K562 (cell line): ENCODE measurements around the gene CRHR1. TPM values are rescaled to one million over a fixed set of nuclear protein-coding genes. Genes with fewer than 3 reads are reported as not detected.

Source experiments
- ATAC-seq: fragments of 200-7000 bp; cut with Tn5 transposase; 3 replicates; pipeline ENCODE4 v1.9.1; 2020; ENCODE audit warnings: moderate library complexity
- BruUV-seq: library from RNA; stranded (reverse); fragments of 400-500 nt; replicated peaks from 2 replicates; lab custom pipeline; 2021; lab: Mats Ljungman, UMichigan
- CTCF ChIA-PET: fragments of 300-600 bp; formaldehyde crosslinking; extraction: SDS; loops from one replicate; lab custom pipeline; 2021; ENCODE audit warnings: low intra/inter-chr PET ratio; lab: Yijun Ruan, JAX
- POLR2A ChIA-PET: fragments of 300-600, 350-650 bp; sonication (Branson Sonifier 250); formaldehyde crosslinking; extraction: SDS; loops from one replicate; lab custom pipeline; 2021; ENCODE audit warnings: antibody characterized with exemption, inconsistent platforms; lab: Yijun Ruan, JAX
- DNase-seq, 4 experiments: peaks; one replicate each; pipeline versions ENCODE4 v3.0.0 to v3.0.0-alpha.2; 2011 to 2018; ENCODE audit warnings: low spot score in 3 of 4, mixed read lengths in 3 of 4; ENCODE audit errors: extremely low read depth in 1 of 4
- FAIRE-seq: peaks from 2 replicates; lab custom pipeline; 2011; peaks lifted over from hg19 to GRCh38; lab: Jason Lieb, UNC
- H2AFZ ChIP-seq: 2 replicates; pipeline ENCODE4 v1.6.0; 2011; ENCODE audit warnings: low read depth, low read length, control low read depth, inconsistent platforms
- H3K27ac ChIP-seq: fragments of 200-600 bp; 3 replicates; pipeline ENCODE4 v1.8.0; 2011; ENCODE audit warnings: low read depth, mild to moderate bottlenecking, control low read depth, inconsistent platforms, low read length, moderate library complexity, mixed read lengths; ENCODE audit errors: extremely low read depth
- H3K27me3 ChIP-seq, 2 experiments: fragments of 300-600 bp in 1 of 2; 2 replicates in 1 of 2; 3 replicates in 1 of 2; pipeline versions ENCODE4 v1.6.0 to v1.8.0; 2011; ENCODE audit warnings: inconsistent platforms in 2 of 2, low read length in 2 of 2, mild to moderate bottlenecking in 1 of 2, mixed read lengths in 1 of 2, moderate library complexity in 1 of 2; ENCODE audit not compliant: control insufficient read depth in 2 of 2, insufficient read depth in 2 of 2
- H3K36me3 ChIP-seq: fragments of 300-600 bp; 3 replicates; pipeline ENCODE4 v1.8.0; 2011; ENCODE audit warnings: mild to moderate bottlenecking, low read length, inconsistent platforms; ENCODE audit not compliant: control insufficient read depth, insufficient read depth
- H3K4me1 ChIP-seq, 2 experiments: fragments of 200-600 bp in 1 of 2; replicated peaks in 1 of 2; 2 replicates in 1 of 2; 3 replicates in 1 of 2; pipeline versions ENCODE4 v1.5.1 to v1.8.0; 2011; ENCODE audit warnings: inconsistent platforms in 2 of 2, low read length in 2 of 2, mild to moderate bottlenecking in 1 of 2, mixed read lengths in 1 of 2, moderate library complexity in 1 of 2; ENCODE audit not compliant: control insufficient read depth in 2 of 2, insufficient read depth in 2 of 2
- H3K4me2 ChIP-seq: 2 replicates; pipeline ENCODE4 v1.6.1; 2011; ENCODE audit warnings: low read length, control low read depth, inconsistent platforms, mixed read lengths; ENCODE audit not compliant: insufficient read depth
- H3K4me3 ChIP-seq: fragments of 200-600 bp; sonication (generic), shearing (Covaris generic); 2 replicates; pipeline ENCODE4 v1.5.1; 2016; ENCODE audit warnings: control low read depth, inconsistent platforms
- H3K79me2 ChIP-seq: fragments of 200-600 bp; 3 replicates; pipeline ENCODE4 v1.8.0; 2011; ENCODE audit warnings: low read length, inconsistent platforms; ENCODE audit not compliant: control insufficient read depth, insufficient read depth
- H3K9ac ChIP-seq, 2 experiments: 2 replicates each; pipeline versions ENCODE4 v1.6.0 to v1.6.1; 2011; ENCODE audit warnings: low read depth in 2 of 2, low read length in 2 of 2, control low read depth in 1 of 2, inconsistent platforms in 1 of 2, mild to moderate bottlenecking in 1 of 2, mixed read lengths in 1 of 2; ENCODE audit not compliant: insufficient read depth in 1 of 2
- H3K9me1 ChIP-seq: one replicate; pipeline ENCODE4 v1.6.0; 2011; ENCODE audit warnings: inconsistent platforms, mild to moderate bottlenecking, low read length, moderate library complexity; ENCODE audit not compliant: control insufficient read depth, insufficient read depth
- H3K9me3 ChIP-seq: replicated peaks from 2 replicates; pipeline ENCODE4 v1.5.1; 2011; ENCODE audit warnings: low read depth, low read length, inconsistent platforms; ENCODE audit not compliant: control insufficient read depth, insufficient read depth
- H4K20me1 ChIP-seq: replicated peaks from 2 replicates; pipeline ENCODE4 v1.6.1; 2011; ENCODE audit warnings: low read length, inconsistent platforms, mixed read lengths; ENCODE audit not compliant: control insufficient read depth, insufficient read depth
- HEY1 ChIP-seq: fragments of 250-450 bp; sonication (Bioruptor Pico); IDR thresholded peaks from 2 replicates; pipeline ENCODE4 v1.5.0; 2020; ENCODE audit warnings: mild to moderate bottlenecking, moderate library complexity, borderline replicate concordance
- MED1 ChIP-seq: sonication (generic); formaldehyde crosslinking; IDR thresholded peaks from 2 replicates; pipeline ENCODE4 v1.8.1; 2023; ENCODE audit warnings: missing genetic modification reagents, borderline replicate concordance
- NFIC ChIP-seq: fragments of 450-650 bp; IDR thresholded peaks from 2 replicates; pipeline ENCODE4 v1.6.1; 2017; ENCODE audit warnings: mild to moderate bottlenecking, inconsistent platforms
- NFIX ChIP-seq: fragments of 250-450 bp; sonication (Bioruptor Pico); IDR thresholded peaks from 2 replicates; pipeline ENCODE4 v1.4.0; 2020; ENCODE audit warnings: low read depth, mild to moderate bottlenecking, moderate library complexity
- TRIM28 ChIP-seq: fragments of 450-650 bp; IDR thresholded peaks from 2 replicates; pipeline ENCODE4 v1.6.1; 2017
- WGBS: fragments of 100-300 bp; shearing (Covaris generic); methylation state at CpG from one replicate; pipeline ENCODE4 v1.1.6; 2016; ENCODE audit warnings: low coverage, mixed read lengths; ENCODE audit not compliant: insufficient coverage; ENCODE audit errors: missing lambda C conversion rate; 5-methylcytosine and 5-hydroxymethylcytosine counted together
- in situ Hi-C: fragments of 300-500 bp; cut with MboI; formaldehyde crosslinking; loops from 4 replicates; pipeline ENCODE4 v1.15.0; 2018; ENCODE audit warnings: inconsistent platforms, mixed read lengths
- intact Hi-C: fragments of 100-400 bp; cut with micrococcal nuclease; formaldehyde crosslinking; loops from 2 replicates; pipeline ENCODE4 v1.14.2; 2022
- polyA plus RNA-seq, 8 experiments: library from polyadenylated mRNA; depleted of rRNA in 4 of 8; stranded (reverse) in 5 of 8; unstranded in 3 of 8; fragments of >200 nt; fragmentation: Nextera tagmentation in 2 of 8; fragmentation: Illumina TruSeq in 1 of 8; extraction: Ambion mirVana in 2 of 8; extraction: Trizol in 1 of 8; gene quantifications; 2 replicates each; pipeline versions ENCODE4 v1.2.1 to v1.2.3, GENCODE V29; 2011 to 2014; ENCODE audit warnings: inconsistent platforms in 1 of 8, missing spikeins in 1 of 8
- total RNA-seq, 7 experiments: library from RNA; depleted of rRNA in 6 of 7; stranded (reverse); fragments of >200 nt in 6 of 7; fragmentation: Illumina TruSeq in 2 of 7; extraction: Trizol in 2 of 7; gene quantifications; 2 replicates each; pipeline versions ENCODE4 v1.2.1 to v1.2.3, GENCODE V29; 2011 to 2021; ENCODE audit warnings: low replicate concordance in 1 of 7

CRHR1 gene
- total and polyA plus RNA-seq, 9 of the 15 experiments (the other 6 are each of a cell fraction or from before 2014, with no cell fraction given): 0.05 TPM; not detected in 8

- no peak overlapping the region for H3K4me2 ChIP-seq
- H3K9me1 ChIP-seq: no peaks in the 10 kb centered on the region
- in situ Hi-C loops: no loop called here
- no peaks in the 10 kb centered on the region for H3K4me1 ChIP-seq
- CTCF ChIA-PET: no interaction called here
- no peak overlapping the region for H3K27ac ChIP-seq
- no TSS peak for BruUV-seq
- H2AFZ ChIP-seq: no peak overlapping the region
- WGBS: 8% methylated on average over 15 of the region's 15 CpGs
- no peak overlapping the region for H3K4me3 ChIP-seq
- H3K9ac ChIP-seq: no peak overlapping the region
- H3K79me2 ChIP-seq: no peaks in the 10 kb centered on the region
- ATAC-seq (no peak), DNase-seq (no peak)
- H3K36me3 ChIP-seq: no peaks in the 10 kb centered on the region
- peaks cover 9 to 73% of the 10 kb centered on the region in 2 experiments; a peak in 3 of 5 replicates for H3K27me3 ChIP-seq
- H4K20me1 ChIP-seq: peaks cover 8% of the 10 kb centered on the region
- no peaks in the 10 kb centered on the region for H3K9me3 ChIP-seq
- TF ChIP-seq HEY1 (CRISPR knock-in tag) (no peak), NFIX (CRISPR knock-in tag) (peak; percentile 15; the same call in 1 of the 2 replicates), NFIC (peak; percentile 73), MED1 (CRISPR knock-in tag) (no peak)
- TF ChIP-seq, all 486 proteins: peak for 2
- FAIRE-seq: no peak
- POLR2A ChIA-PET: interaction anchor here (1.5 kb wide), 1 partner anchor 7 kb away, joined by 4 read pairs; no protein-coding TSS in a partner anchor
- intact Hi-C loops: no loop called here
These were observed 25.4 kb downstream of the CRHR1 start for GRCh38 chr17:45809499-45809898.

DNA sequence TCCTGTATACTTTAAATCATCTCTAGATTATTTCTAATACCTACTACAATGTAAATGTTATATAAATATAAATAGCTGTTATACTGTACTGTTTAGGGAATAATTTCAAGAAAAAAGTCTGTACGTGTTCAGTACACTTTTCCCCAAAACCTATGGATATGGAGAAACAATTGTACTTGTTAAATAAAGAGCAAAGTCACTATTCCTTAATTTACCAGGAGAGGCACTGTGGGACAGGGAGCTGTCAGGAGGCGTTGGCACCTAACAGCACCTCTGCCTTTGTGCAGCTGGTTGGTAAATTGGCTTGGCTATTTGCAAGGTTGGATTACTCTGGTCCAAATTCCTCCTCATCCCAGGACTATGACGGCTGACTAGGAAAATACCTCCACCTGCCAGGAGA is 28.0 kb downstream of the CRHR1 start:
- DNase-seq: peak in 3 of 4 experiments; percentile 24 to 31 (median 25)
- intact Hi-C loops (no loop called here), in situ Hi-C loops (no loop called here)
- H3K27me3 ChIP-seq: peaks cover 3 to 65% of the 10 kb centered on the region in 2 experiments; a peak in 3 of 5 replicates
- CTCF ChIA-PET: no interaction called here
- H3K79me2 ChIP-seq: no peaks in the 10 kb centered on the region
- peaks cover 8% of the 10 kb centered on the region for H4K20me1 ChIP-seq
- no peak overlapping the region for H3K4me2 ChIP-seq
- H3K27ac ChIP-seq: no peak overlapping the region
- no peaks in the 10 kb centered on the region for H3K36me3 ChIP-seq
- BruUV-seq: no TSS peak
- no peaks in the 10 kb centered on the region for H3K9me3 ChIP-seq
- no peak for FAIRE-seq
- ATAC-seq: peak; percentile 45; the same call in 1 of the 3 replicates
- 11% methylated on average over 3 of the region's 3 CpGs for WGBS
- H2AFZ ChIP-seq: no peak overlapping the region
- H3K9me1 ChIP-seq: no peaks in the 10 kb centered on the region
- POLR2A ChIA-PET: no interaction called here
- no peak overlapping the region for H3K9ac ChIP-seq
- H3K4me1 ChIP-seq: no peaks in the 10 kb centered on the region
- no peak overlapping the region for H3K4me3 ChIP-seq
- TF ChIP-seq TRIM28: peak; percentile 58; the same call in 1 of the 2 replicates
